ENCODE measurements around the gene C2orf78. TPM values are rescaled to one million over a fixed set of nuclear protein-coding genes. Genes with fewer than 3 reads are reported as not detected.

Gene C2orf78
- total RNA-seq, 2 experiments from 2014 or later: not detected

DNA sequence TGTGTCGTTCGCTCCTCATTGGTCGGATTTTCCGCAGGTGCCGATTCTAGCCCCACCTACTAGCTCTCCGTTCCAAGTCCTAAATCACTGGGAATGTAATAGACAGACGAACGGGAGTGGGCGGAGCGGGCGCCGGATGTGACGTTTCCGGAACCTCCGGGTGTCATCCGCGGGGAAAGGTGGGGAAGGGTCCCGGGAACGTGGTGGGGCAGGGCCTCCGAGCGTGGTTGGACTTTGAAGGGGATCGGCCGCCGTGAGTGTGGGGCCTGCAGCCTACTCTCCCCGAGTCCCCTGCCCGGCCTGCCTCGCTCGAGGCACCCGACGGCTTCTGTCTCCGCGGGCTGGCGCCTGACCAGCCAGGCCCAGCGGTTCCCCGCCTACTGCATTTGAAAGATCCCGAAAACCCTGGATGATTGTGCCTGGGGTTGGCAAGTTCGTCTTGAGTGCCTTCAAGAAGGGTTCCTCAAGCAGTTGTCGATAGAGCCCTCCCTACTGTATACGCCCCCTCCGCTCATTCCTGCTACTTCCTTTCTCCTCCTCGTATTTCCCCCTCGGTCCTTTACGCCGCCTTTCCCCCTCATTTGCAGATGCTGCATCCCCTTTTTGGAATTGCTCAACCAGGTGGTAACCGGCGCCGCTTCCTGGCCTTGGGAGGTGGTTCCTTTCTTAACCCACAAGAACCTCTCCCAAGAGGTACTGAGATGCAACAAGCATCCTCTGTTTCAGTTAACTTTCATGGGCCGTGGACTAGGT is 45.0 kb downstream of the C2orf78 start, which contains the start of gene STAMBP:
STAMBP (plus strand) TSS at position 144 of the 753 bp plus-strand sequence. CDS start 1,896 bp downstream, outside the sequence.
- Histone ChIP-seq H3K4me1 (ENCODE audit: insufficient read depth, low read length, poor library complexity, severe bottlenecking) (peaks cover 33% of the 10 kb centered on the region), H3K4me2 (ENCODE audit: low read length) (peak within 1 kb of the TSS; percentile 89), H4K20me1 (ENCODE audit: insufficient read depth, low read length) (peaks cover 9% of the 10 kb centered on the region; the same call in 1 of the 2 replicates), H3K36me3 (ENCODE audit: insufficient read depth, low read length) (peaks cover 30% of the 10 kb centered on the region), H2AFZ (ENCODE audit: low read length) (peak within 1 kb of the TSS; percentile 93), H3K9me2 (ENCODE audit: insufficient read depth, low read length) (no peaks in the 10 kb centered on the region), H3K4me3 (ENCODE audit: low read depth, low read length, poor library complexity, severe bottlenecking) (peak within 1 kb of the TSS; percentile 84), H3K9me3 (ENCODE audit: low read length) (0 out of 2 replicates have a peak, but pooled peaks cover 4% of the 10 kb centered on the region), H3K79me2 (ENCODE audit: insufficient read depth, low read depth, low read length) (peaks cover 12% of the 10 kb centered on the region; the same call in 1 of the 2 replicates), H3K27ac (ENCODE audit: low read depth, low read length, poor library complexity, severe bottlenecking) (peak within 1 kb of the TSS; percentile 52)
- peak; percentile 96 for DNase-seq (ENCODE audit: low spot score)
- intact Hi-C loops (cut with micrococcal nuclease; ENCODE audit: unreplicated experiment): no loop called here
- ChIA-PET POLR2A (interaction anchor here (0.6 to 1.6 kb wide), 11 partner anchors 10 to 352 kb away, joined by 3 to 6 read pairs (median 5); partner anchors contain the start of genes BOLA3 and TPRKB), CTCF (ENCODE audit: unreplicated experiment) (interaction anchor here (0.6 to 1.4 kb wide), 4 partner anchors 167 to 322 kb away, joined by 3 to 4 read pairs (median 4); no protein-coding TSS in a partner anchor)
- TF ChIP-seq, protein P1, sequence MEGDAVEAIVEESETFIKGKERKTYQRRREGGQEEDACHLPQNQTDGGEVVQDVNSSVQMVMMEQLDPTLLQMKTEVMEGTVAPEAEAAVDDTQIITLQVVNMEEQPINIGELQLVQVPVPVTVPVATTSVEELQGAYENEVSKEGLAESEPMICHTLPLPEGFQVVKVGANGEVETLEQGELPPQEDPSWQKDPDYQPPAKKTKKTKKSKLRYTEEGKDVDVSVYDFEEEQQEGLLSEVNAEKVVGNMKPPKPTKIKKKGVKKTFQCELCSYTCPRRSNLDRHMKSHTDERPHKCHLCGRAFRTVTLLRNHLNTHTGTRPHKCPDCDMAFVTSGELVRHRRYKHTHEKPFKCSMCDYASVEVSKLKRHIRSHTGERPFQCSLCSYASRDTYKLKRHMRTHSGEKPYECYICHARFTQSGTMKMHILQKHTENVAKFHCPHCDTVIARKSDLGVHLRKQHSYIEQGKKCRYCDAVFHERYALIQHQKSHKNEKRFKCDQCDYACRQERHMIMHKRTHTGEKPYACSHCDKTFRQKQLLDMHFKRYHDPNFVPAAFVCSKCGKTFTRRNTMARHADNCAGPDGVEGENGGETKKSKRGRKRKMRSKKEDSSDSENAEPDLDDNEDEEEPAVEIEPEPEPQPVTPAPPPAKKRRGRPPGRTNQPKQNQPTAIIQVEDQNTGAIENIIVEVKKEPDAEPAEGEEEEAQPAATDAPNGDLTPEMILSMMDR (conservative IDR thresholded peaks at IDR 0.05; ENCODE audit: low read length): no peak
- TF ChIP-seq EZH2phosphoT487 (IDR thresholded peaks at IDR 0.05; ENCODE audit: borderline replicate concordance, low read depth, low read length): no peak
- TSS peak; percentile 81 for BruUV-seq (replicated peaks)

DNA sequence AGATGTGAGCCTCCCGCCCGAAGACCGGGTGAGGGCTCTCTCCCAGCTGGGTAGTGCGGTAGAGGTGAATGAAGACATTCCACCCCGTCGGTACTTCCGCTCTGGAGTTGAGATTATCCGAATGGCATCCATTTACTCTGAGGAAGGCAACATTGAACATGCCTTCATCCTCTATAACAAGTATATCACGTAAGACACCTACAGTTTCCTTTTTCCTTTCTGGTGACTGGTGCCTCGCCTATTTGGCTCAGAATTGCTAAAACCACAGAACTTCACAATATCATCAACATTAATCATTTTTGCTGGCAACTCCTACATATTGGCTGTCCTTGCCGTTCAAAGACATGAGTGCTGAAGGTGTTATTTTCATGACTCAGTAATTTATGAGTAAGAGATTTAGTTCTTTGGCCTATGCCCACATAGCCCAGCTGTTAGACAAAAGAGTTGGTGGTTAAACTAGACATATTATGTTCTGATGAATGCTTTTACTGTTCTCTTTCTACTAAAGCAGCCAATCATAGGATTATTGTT is 47.0 kb downstream of the C2orf78 start:
- no TSS peak for BruUV-seq (replicated peaks)
- Histone ChIP-seq H3K27ac (ENCODE audit: low read depth, low read length, poor library complexity, severe bottlenecking) (no peak overlapping the region), H3K4me1 (ENCODE audit: insufficient read depth, low read length, poor library complexity, severe bottlenecking) (peaks cover 33% of the 10 kb centered on the region), H3K79me2 (ENCODE audit: insufficient read depth, low read depth, low read length) (peaks cover 12% of the 10 kb centered on the region; the same call in 1 of the 2 replicates), H2AFZ (ENCODE audit: low read length) (no peak overlapping the region), H3K9me3 (ENCODE audit: low read length) (0 out of 2 replicates have a peak, but pooled peaks cover 4% of the 10 kb centered on the region), H4K20me1 (ENCODE audit: insufficient read depth, low read length) (peaks cover 9% of the 10 kb centered on the region; the same call in 1 of the 2 replicates), H3K4me2 (ENCODE audit: low read length) (0 out of 2 replicates have a peak overlapping the region, but pooled peaks have one; percentile 89), H3K9me2 (ENCODE audit: insufficient read depth, low read length) (no peaks in the 10 kb centered on the region), H3K4me3 (ENCODE audit: low read depth, low read length, poor library complexity, severe bottlenecking) (no peak overlapping the region), H3K36me3 (ENCODE audit: insufficient read depth, low read length) (peaks cover 42% of the 10 kb centered on the region)
- ChIA-PET POLR2A (interaction anchor here (1.3 kb wide), 1 partner anchor 593 kb away, joined by 3 read pairs; no protein-coding TSS in a partner anchor), CTCF (ENCODE audit: unreplicated experiment) (no interaction called here)
- no peak for DNase-seq (ENCODE audit: low spot score)
- intact Hi-C loops (cut with micrococcal nuclease; ENCODE audit: unreplicated experiment): no loop called here
- no peak for TF ChIP-seq EZH2phosphoT487 (IDR thresholded peaks at IDR 0.05; ENCODE audit: borderline replicate concordance, low read depth, low read length)
- TF ChIP-seq, protein P1 (conservative IDR thresholded peaks at IDR 0.05; ENCODE audit: low read length): no peak
